ENCODE data around the gene PTH1R.
A peak's percentile ranks its signal among the peaks of the same experiment; 100 is the strongest.

The PTH1R gene

DNA sequence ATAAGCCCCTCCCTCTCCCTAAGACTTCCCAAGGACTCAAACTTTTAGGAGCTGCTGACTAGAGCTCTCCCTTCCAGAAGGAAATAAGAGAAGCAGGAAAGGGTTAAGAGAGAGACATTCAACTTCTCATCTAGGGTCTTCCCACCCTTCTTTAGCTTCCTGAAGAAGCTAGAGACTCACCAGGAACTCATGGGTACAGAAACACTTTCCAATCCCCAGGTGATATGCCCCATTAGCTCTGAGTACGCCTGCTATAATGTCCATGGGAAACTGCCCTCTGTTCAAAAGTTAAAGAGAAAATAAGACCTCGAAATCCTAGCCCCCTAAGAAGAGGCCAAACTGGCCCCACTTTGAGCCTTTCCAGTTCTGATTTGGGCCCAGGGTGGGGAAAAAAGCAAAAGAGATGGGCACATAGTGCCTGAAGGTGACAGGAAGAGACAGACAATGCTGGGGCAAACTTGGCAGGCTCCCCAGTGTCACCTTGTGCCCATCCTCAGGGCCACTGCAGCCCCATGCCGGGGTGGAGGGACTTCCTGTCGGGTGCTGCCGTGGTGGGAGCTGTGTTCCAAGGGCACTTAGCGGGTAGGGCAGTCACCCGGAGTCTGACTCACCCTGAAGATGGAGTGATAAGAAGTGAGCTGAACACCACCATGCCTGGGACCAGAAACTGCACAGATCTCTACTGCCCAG, 69.5 kb downstream of the PTH1R start:
- no peak for DNase-seq (ENCODE audit: low spot score)

- no peak for DNase-seq (ENCODE audit: low spot score)
Observed at GRCh38 chr3:46947546-46947901, 70.0 kb downstream of the PTH1R start.

GRCh38 chr3:46947981-46948791, 70.7 kb downstream of the PTH1R start:
- no peak for DNase-seq (ENCODE audit: low spot score)

DNA sequence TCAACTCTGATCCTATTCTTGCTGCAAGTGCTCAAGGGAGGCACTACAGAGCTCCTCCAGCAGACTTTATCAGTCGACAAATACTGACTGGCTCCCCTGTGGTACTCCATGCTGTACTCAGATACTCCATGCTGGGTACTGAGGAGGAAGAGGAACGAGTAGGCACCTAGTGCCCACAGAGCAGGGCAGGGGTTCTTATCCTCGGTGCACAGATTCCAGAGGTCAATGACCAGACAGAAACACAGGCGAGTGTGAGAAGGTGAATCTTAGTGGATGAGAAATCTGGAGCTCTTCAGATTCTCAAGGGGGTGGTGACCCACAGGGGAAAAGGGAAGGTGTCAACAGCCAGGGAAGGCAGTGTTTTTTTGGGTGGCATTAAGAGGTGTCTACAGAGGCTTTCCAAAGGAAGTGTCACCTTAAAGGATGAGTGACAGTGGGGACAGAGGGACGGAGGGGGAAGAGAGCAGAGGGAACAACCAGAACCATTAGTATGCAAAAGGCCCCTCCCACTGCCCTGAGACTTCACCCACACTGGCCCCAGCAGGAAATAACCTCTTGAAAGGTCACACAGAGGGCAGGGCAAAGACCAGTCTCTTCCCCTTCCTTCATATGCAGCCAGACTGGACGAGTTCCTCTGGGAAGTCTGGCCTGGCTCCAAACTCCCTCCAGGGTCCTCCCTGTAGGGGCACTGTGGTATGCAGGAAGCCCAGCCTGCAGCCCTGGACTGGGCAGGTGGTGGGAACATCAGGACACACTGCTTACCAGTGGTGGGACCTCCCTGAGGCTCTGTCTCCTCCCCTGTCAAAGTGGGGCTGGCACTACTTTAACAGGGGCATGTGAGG, 71.5 kb downstream of the PTH1R start:
- DNase-seq (ENCODE audit: low spot score): peak; percentile 39

- DNase-seq (ENCODE audit: low spot score): no peak
Observed at GRCh38 chr3:46950177-46950576, 72.7 kb downstream of the PTH1R start.

DNA sequence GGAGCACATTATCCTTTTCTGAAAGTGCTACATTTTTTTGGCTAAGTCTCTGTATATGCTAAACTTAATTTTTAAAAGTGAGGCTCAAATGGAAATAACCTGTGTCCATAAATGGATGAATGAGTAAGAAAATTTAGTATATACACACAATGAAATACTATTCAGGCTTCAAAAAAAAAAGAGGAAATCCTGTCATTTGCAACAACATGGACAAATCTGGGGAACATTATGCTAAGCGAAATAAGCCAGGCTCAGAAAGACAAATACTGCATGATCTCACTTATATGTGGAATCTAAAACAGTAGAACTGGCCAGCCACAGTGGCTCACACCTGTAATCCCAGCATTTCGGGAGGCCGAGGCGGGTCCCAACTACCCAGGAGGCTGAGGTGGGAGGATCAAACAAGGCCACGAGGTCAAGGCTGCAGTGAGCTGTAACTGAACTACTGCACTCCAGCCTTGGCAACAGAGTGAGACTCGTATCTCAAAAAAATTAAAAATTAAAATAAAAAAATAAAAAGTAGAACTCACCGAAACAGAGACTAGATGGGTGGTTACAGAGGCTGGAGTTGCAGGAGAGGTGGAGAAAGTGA, 73.2 kb downstream of the PTH1R start:
- DNase-seq (ENCODE audit: low spot score): no peak

DNA sequence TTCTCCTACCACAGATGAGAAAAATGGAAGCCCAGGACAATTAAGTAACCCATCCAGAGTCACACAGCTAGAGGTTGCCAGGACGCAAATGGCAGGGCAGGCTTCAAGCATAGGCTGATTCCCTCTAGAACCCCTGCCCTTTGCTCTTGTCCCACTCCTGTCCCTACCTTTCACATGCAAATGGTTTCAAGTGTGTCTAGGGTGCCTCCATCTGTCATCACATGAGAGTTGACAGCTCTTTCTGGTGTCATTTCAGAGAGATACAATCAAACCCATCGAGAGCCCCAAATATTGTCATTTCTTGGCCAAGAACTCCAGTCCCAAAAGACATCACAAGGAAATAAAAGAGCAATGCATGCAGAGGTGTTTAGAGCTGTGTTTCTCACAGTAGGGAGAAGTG, 75.3 kb downstream of the PTH1R start:
- no peak for DNase-seq (ENCODE audit: low spot score)
